ENCODE measurements around the gene ZNF549. TPM values are rescaled to one million over a fixed set of nuclear protein-coding genes. Genes with fewer than 3 reads are reported as not detected.

ZNF549 gene
- total RNA-seq, 1 donor from 2014 or later, result 9.2 TPM

DNA sequence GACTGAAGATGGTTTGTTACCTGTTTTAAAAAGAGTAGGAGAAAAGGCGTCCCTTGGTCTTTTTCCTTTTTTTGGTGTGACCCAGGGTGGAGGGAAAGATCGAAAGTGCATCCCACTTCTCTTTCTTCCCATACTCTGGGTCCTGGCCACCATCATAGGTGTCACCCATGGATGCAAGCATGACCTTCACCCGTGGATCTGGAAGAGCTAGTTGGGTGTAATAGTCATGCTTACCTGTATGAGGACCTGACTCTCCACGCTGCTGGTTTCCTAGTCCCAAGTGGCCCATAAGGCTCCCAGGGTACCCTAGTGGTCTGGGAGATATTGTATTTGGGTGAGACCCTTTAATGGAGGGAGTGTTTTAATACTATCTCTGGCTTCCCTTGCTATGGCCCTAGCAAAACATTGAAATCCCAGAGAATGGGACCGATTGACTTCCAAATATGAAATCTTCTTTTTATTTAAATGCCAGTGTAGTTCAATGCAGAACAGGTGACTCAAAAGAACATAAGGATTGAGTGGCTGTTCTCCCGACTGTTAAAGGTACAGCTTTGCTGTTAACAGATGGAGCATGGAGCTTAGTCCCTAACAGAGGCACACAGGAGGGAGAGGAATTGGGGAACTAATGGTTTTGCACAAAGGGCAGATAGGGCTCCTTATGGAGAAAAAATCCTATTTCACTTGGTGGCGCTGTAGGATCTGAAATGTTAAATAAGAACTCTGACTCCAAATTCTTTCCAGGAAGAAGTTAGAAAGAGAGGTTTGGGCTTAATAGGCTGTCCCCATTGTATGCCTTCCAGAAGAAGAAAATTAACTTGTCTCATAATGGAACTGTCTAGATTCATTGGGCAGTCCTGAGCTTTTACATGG, 39.5 kb downstream of the ZNF549 start:
- DNase-seq (ENCODE audit: low read depth), result no peak

DNA sequence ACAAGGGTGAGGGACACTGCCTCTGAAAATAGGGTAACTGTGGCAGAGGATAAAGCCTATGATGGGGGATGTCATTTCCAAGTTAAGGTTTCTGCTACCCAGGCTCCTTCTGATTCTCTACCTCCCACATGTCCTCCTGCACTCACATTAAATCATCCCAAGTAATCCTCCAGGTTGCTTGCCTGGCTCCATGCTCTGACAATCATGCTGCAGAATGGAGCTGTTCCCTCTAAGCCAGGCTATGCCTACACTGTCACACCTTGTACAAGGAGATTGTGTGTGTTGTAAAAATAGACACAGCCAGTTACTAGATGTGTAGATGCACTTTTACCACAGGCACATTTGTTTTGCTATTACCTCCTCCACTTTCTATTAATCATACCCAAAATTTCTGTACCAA, 43.6 kb downstream of the ZNF549 start:
- no peak for DNase-seq (ENCODE audit: low read depth)

DNA sequence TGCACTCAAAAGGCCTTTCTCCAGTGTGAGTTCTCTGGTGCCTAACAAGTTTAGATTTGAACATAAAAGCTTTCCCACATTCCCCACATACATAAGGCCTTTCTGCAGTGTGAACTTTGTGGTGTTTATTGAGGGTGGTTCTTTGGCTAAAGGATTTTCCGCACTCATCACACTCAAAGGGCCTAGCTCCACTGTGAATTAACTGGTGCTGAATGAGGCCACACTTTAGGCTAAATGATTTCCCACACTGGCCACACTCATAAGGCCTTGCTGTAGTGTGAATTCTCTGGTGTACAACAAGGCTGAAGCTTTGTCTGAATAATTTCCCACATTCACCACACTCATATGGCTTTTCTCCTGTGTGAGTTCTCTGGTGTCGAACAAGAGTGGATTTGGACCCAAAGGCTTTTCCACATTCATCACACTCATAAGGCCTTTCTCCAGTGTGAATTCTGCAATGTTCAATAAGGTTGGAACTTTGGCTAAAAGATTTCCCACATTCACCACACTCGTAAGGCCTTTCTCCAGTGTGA, 45.3 kb downstream of the ZNF549 start:
- DNase-seq (ENCODE audit: low read depth), result no peak

GRCh38 chr19:57576661-57577060, 49.5 kb downstream of the ZNF549 start:
- DNase-seq (ENCODE audit: low read depth), result no peak

DNA sequence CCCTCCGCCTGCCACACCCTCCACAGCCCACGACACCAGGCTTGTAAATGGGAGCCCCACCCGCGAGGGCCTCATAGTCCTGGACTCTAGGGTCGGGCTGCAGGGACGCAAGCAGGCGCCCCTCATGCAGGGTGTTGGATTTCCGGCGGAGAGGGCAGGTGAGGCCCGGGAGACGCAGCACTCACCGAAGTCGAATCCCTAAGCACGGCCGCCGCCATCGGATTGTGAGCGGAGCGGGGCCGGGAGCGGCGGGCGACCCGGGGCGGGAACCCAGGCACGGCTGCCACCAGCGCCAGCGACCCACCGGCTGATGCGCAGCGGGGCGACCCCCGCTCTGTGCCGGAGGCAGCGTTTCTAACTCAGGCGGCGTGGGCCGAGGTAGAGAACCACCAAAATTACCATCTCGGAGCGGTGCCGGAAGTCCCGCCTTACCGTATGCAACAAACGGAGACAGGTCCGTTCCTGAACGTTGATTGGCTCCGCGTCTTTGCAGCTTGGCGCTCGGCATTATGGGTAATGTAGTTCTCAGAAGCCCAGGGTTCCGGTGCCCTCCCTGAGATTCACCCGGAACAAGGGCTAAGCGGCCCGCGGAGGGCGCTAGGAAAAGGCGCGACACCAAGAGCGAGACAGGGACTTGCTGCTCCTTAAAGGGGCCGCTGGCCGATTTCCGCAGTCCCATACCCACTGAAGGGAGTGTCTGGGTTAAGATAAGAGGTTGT, 51.5 kb downstream of the ZNF549 start, which contains the start of gene ZNF416:
ZNF416 (minus strand) TSS at position 425 of the 719 bp plus-strand sequence; CDS start at position 218, 207 bp downstream.
- peak; percentile 97 for DNase-seq (ENCODE audit: low read depth)

GRCh38 chr19:57583104-57583520, 56.0 kb downstream of the ZNF549 start:
- no peak for DNase-seq (ENCODE audit: low read depth)

DNA sequence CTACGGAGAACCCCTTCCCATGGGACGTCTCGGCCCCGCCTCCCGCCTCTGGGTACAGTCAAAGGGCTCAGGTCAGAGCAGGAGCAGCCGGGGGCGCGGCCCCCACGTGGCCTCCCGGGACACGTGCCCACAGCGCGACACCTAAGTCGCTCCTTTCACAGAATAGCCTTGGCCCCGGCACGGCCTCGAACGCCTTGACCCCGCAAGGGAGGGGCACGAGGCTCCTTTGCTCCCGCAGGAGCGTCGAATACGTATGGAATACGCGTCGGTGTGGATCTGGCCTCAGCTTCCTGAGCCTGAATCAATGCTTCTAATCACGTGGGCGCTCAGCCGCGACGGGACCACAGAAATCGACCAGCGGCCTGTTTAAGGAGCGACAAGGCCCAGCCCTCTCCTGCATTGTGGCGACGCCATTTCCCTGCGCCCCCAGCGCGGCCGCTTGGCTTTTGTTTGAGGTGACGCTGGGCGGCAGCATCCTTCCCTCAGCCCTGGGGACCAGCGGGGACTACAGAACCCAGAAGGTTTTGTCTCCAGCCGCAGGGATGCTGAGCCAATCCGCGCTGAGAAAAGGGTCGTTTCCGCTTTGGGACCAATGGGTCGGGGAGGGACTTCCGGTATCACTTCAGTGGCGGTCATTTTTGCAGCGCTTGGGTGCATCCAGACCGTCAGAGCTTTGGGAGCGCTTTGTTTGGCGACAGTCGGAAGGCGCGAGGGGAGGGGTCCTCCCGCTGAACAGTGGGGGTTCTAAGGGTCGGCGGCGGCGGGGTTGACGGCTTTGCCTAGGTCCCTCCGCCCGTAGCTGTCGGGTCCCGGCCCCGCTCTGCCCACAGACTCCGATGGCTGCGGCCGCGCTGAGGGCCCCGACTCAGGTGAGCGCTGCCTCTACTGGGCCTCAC, 56.6 kb downstream of the ZNF549 start, which contains the start of gene ZIK1:
ZIK1 (plus strand) TSS at position 625 of the 896 bp plus-strand sequence; CDS start at position 837, 212 bp downstream.
- DNase-seq (ENCODE audit: low read depth), result peak; percentile 85

GRCh38 chr19:57587529-57587928, 60.4 kb downstream of the ZNF549 start:
- DNase-seq (ENCODE audit: low read depth), result no peak

DNA sequence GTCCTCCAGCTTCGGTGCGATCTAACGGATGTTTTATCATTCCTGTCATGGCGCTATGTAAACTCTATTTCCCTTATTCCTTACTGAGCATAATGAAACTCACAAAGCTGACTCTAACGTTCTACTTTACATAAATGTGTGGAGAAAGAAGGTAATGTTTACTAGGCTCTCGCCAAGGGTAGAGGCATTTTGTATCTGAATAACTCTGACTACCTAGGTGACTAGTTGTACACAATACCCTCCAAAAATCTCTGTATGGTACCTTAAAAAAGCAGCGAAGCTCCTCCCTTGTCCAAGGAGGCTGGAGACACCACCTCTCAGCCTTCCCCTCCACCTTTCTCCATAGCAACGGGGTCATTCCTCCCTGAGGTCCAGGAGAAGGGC, 72.2 kb downstream of the ZNF549 start:
- no peak for DNase-seq (ENCODE audit: low read depth)

DNA sequence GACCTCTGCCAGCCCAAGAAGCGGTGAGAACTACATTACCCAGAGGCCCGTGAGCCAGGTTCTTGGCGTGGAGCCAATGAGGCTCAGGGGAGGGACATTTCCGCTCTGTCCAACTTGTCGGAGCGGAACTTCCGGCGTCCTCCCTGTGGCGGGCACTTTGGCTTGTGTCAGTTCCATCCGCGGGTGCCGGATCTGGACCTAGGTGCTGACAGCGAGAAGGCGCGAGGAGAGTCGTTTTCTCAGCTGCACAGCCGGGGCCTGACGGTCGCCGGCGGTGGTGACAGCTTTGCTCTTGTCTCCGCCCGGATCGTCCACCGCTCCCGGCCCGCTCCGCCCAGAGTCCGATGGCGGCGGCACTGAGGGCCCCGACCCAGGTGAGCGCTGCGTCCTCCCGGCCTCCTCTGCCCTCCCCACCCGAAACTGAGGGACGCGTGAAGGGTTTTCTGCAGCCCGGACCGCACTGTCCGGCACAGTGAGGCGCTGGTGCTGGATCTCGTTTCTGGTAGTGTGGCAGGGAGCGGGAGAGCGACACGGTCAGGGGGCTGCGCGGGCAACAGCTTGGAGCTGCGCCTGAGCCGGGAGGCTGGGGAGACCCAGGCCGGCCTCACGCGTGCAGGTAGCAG, 72.7 kb downstream of the ZNF549 start, which contains the start of gene ZNF530:
ZNF530 (plus strand) TSS at position 125 of the 623 bp plus-strand sequence. CDS start 4,461 bp downstream, outside the sequence.
- DNase-seq (ENCODE audit: low read depth), result peak; percentile 81

- no peak for DNase-seq (ENCODE audit: low read depth)
Measured at GRCh38 chr19:57606931-57607330, 79.8 kb downstream of the ZNF549 start.

Other genes with a start within 250 kb of the ZNF549 start
- gene ZNF460, start 246.9 kb upstream of the ZNF549 start, total RNA-seq, result 88.0 and 164 TPM in 2 replicates
- gene ZNF543, start 206.9 kb upstream of the ZNF549 start, total RNA-seq, result 9.4 and 19.2 TPM in 2 replicates
- 12.2 and 13.5 TPM in 2 replicates for gene ZNF304, start 176.1 kb upstream of the ZNF549 start, total RNA-seq
- 15.5 and 17.2 TPM in 2 replicates for gene TRAPPC2B, start 163.8 kb upstream of the ZNF549 start, total RNA-seq
- 1.9 and 7.3 TPM in 2 replicates for gene ZNF547, start 163.8 kb upstream of the ZNF549 start, total RNA-seq
- 23.4 and 24.9 TPM in 2 replicates for gene ZNF548, start 137.5 kb upstream of the ZNF549 start, total RNA-seq
- gene ZNF17, start 116.2 kb upstream of the ZNF549 start, total RNA-seq, result 7.6 and 19.4 TPM in 2 replicates
- gene ZNF749, start 92.0 kb upstream of the ZNF549 start, total RNA-seq, result 11.6 and 15.8 TPM in 2 replicates
- 0.35 and 0.75 TPM in 2 replicates for gene VN1R1, start 70.2 kb upstream of the ZNF549 start, total RNA-seq
- 18.9 and 23.5 TPM in 2 replicates for gene ZNF772, start 49.8 kb upstream of the ZNF549 start, total RNA-seq
- gene ZNF419, start 39.6 kb upstream of the ZNF549 start, total RNA-seq, result 6.3 and 10.2 TPM in 2 replicates
- gene ZNF773, start 27.4 kb upstream of the ZNF549 start, total RNA-seq, result 18.9 and 22.1 TPM in 2 replicates
- gene ZNF550, start 32.5 kb downstream of the ZNF549 start, total RNA-seq, result 5.2 and 8.4 TPM in 2 replicates
- gene ZNF416, start 51.6 kb downstream of the ZNF549 start, total RNA-seq, result 4.3 and 6.4 TPM in 2 replicates
- 5.0 and 8.3 TPM in 2 replicates for gene ZIK1, start 56.8 kb downstream of the ZNF549 start, total RNA-seq
- 3.8 and 11.8 TPM in 2 replicates for gene ZNF530, start 72.5 kb downstream of the ZNF549 start, total RNA-seq
- 15.6 and 23.8 TPM in 2 replicates for gene ZNF134, start 86.9 kb downstream of the ZNF549 start, total RNA-seq
- gene ZNF211, start 105.8 kb downstream of the ZNF549 start, total RNA-seq, result 7.8 and 17.2 TPM in 2 replicates
- not detected in 2 replicates for gene ZSCAN4, start 141.6 kb downstream of the ZNF549 start, total RNA-seq
- 6.8 and 8.6 TPM in 2 replicates for gene ZNF551, start 154.6 kb downstream of the ZNF549 start, total RNA-seq
- gene ZNF154, start 181.8 kb downstream of the ZNF549 start, total RNA-seq, result 1.7 and 4.2 TPM in 2 replicates
- gene ZNF671, start 200.3 kb downstream of the ZNF549 start, total RNA-seq, result 5.9 and 10.5 TPM in 2 replicates
- gene ZNF776, start 219.5 kb downstream of the ZNF549 start, total RNA-seq, result 13.2 and 18.5 TPM in 2 replicates
- 16.2 and 18.1 TPM in 2 replicates for gene ZNF586, start 242.3 kb downstream of the ZNF549 start, total RNA-seq

All from renal cortical epithelial cell (primary cell).